AG09309 (cell line): ENCODE data around the gene TBX21.

Experiments used
- DNase-seq: peaks from one replicate; pipeline ENCODE4 v3.0.0-alpha.2; 2010; ENCODE audit warnings: low read depth
- H3K4me3 ChIP-seq: 2 replicates; pipeline ENCODE4 v1.5.1; 2011; ENCODE audit warnings: mild to moderate bottlenecking, low read depth, low read length, moderate library complexity; ENCODE audit not compliant: control insufficient read depth
- CTCF ChIP-seq: IDR thresholded peaks from 2 replicates; pipeline ENCODE4 v1.5.1; 2011; ENCODE audit warnings: mild to moderate bottlenecking, low read depth, low read length, inconsistent platforms; ENCODE audit not compliant: insufficient read depth, control insufficient read depth; ENCODE audit errors: missing control alignments

Gene TBX21

GRCh38 chr17:47699536-47699840, 33.5 kb upstream of the TBX21 start:
- no peak for TF ChIP-seq CTCF
- no peak for DNase-seq
- H3K4me3 ChIP-seq: no peak overlapping the region

- no peak for TF ChIP-seq CTCF
- DNase-seq: no peak
- no peak overlapping the region for H3K4me3 ChIP-seq
These were observed 32.3 kb upstream of the TBX21 start for GRCh38 chr17:47700471-47701449.

GRCh38 chr17:47701608-47702007, 31.4 kb upstream of the TBX21 start:
- DNase-seq: no peak
- H3K4me3 ChIP-seq: no peak overlapping the region
- TF ChIP-seq CTCF: no peak

- TF ChIP-seq CTCF: no peak
- no peak overlapping the region for H3K4me3 ChIP-seq
- DNase-seq: no peak
These were observed 30.5 kb upstream of the TBX21 start for GRCh38 chr17:47702391-47702995.

GRCh38 chr17:47703191-47703591, 29.8 kb upstream of the TBX21 start:
- TF ChIP-seq CTCF: no peak
- H3K4me3 ChIP-seq: no peak overlapping the region

GRCh38 chr17:47703671-47704070, 29.4 kb upstream of the TBX21 start:
- no peak for TF ChIP-seq CTCF
- no peak for DNase-seq
- no peak overlapping the region for H3K4me3 ChIP-seq

More at GRCh38 chr17:47703191-47703591, 29.8 kb upstream of the TBX21 start:
- DNase-seq: no peak
